H1 (cell line): ENCODE results near the gene PEX12. TPM values are rescaled to one million over a fixed set of nuclear protein-coding genes. Genes with fewer than 3 reads are reported as not detected.

Experiments used
- CTCF ChIA-PET: fragments of 300-600 bp; sonication (Branson Sonifier 250); formaldehyde crosslinking; loops from one replicate; lab custom pipeline; 2021; ENCODE audit not compliant: partially characterized antibody; lab: Charles Lee
- POLR2A ChIA-PET: fragments of 300-600 bp; sonication (Branson Sonifier 250); formaldehyde crosslinking; loops from one replicate; lab custom pipeline; 2021; ENCODE audit warnings: inconsistent platforms; ENCODE audit not compliant: partially characterized antibody; lab: Charles Lee
- DNase-seq, 2 experiments: peaks; one replicate each; pipeline versions ENCODE4 v3.0.0 to v3.0.0-alpha.2; 2010 to 2022; ENCODE audit warnings: low spot score in 2 of 2, low read depth in 1 of 2, mixed read lengths in 1 of 2
- FAIRE-seq: peaks from 2 replicates; lab custom pipeline; 2011; peaks lifted over from hg19 to GRCh38; lab: Jason Lieb, UNC
- H2AFZ ChIP-seq: 2 replicates; pipeline ENCODE4 v1.8.1; 2012; ENCODE audit warnings: low read length, inconsistent platforms
- H2AK5ac ChIP-seq: 2 replicates; pipeline ENCODE4 v1.6.1; 2013; ENCODE audit warnings: low read depth, low read length
- H2BK120ac ChIP-seq: replicated peaks from 2 replicates; pipeline ENCODE3; 2013; ENCODE audit warnings: low read depth, low read length, inconsistent platforms
- H2BK12ac ChIP-seq: 2 replicates; pipeline ENCODE4 v1.6.1; 2013; ENCODE audit warnings: low read depth, low read length
- H2BK15ac ChIP-seq: 2 replicates; pipeline ENCODE4 v1.6.1; 2013; ENCODE audit warnings: low read length
- H2BK20ac ChIP-seq: 2 replicates; pipeline ENCODE4 v1.6.1; 2013; ENCODE audit warnings: low read length
- H2BK5ac ChIP-seq: 2 replicates; pipeline ENCODE4 v1.6.1; 2013; ENCODE audit warnings: low read depth, low read length
- H3K14ac ChIP-seq: 2 replicates; pipeline ENCODE4 v1.6.1; 2013; ENCODE audit warnings: inconsistent platforms; ENCODE audit not compliant: insufficient read length
- H3K18ac ChIP-seq: 2 replicates; pipeline ENCODE4 v1.6.1; 2013; ENCODE audit warnings: low read length; ENCODE audit errors: extremely low read depth
- H3K23ac ChIP-seq: 2 replicates; pipeline ENCODE4 v1.6.1; 2013; ENCODE audit warnings: inconsistent platforms; ENCODE audit not compliant: insufficient read length
- H3K23me2 ChIP-seq: 2 replicates; pipeline ENCODE4 v1.6.1; 2013; ENCODE audit warnings: low read depth, low read length
- H3K27ac ChIP-seq: 2 replicates; pipeline ENCODE4 v1.6.1; 2011; ENCODE audit warnings: low read depth, low read length, inconsistent platforms
- H3K27me3 ChIP-seq, 4 experiments: replicated peaks in 1 of 4; 1 replicate in 1 of 4; 2 replicates in 3 of 4; pipeline versions ENCODE4 v1.6.1 to v1.8.1; 2011 to 2013; ENCODE audit warnings: low read length in 3 of 4, mild to moderate bottlenecking in 3 of 4, inconsistent platforms in 2 of 4, mixed read lengths in 2 of 4, moderate library complexity in 1 of 4; ENCODE audit not compliant: control insufficient read depth in 3 of 4, insufficient read depth in 3 of 4; ENCODE audit errors: extremely low read depth in 1 of 4
- H3K36me3 ChIP-seq, 4 experiments: 2 replicates each; pipeline versions ENCODE4 v1.6.1 to v1.8.1; 2011 to 2013; ENCODE audit warnings: mild to moderate bottlenecking in 4 of 4, low read length in 3 of 4, moderate library complexity in 2 of 4, control low read depth in 1 of 4, inconsistent platforms in 1 of 4; ENCODE audit not compliant: insufficient read depth in 4 of 4, control insufficient read depth in 2 of 4
- H3K4ac ChIP-seq: replicated peaks from 2 replicates; pipeline ENCODE3; 2013; ENCODE audit warnings: low read length, low read depth, mixed read lengths, inconsistent platforms; ENCODE audit not compliant: insufficient read length
- H3K4me1 ChIP-seq, 4 experiments: replicated peaks in 1 of 4; 1 replicate in 1 of 4; 2 replicates in 3 of 4; pipeline versions ENCODE4 v1.6.1 to v1.8.1; 2011 to 2013; ENCODE audit warnings: low read length in 3 of 4, inconsistent platforms in 2 of 4, mixed read lengths in 1 of 4; ENCODE audit not compliant: insufficient read depth in 4 of 4, control insufficient read depth in 3 of 4
- H3K4me2 ChIP-seq, 2 experiments: 2 replicates each; pipeline versions ENCODE4 v1.6.1 to v1.8.1; 2011 to 2013; ENCODE audit warnings: low read depth in 2 of 2, low read length in 2 of 2, control low read depth in 1 of 2, inconsistent platforms in 1 of 2, mild to moderate bottlenecking in 1 of 2; ENCODE audit not compliant: insufficient read depth in 1 of 2
- H3K4me3 ChIP-seq, 4 experiments: fragments of 200-600, 300-600 bp in 1 of 4; sonication (generic), shearing (Covaris generic), sonication (Bioruptor Twin) in 1 of 4; 2 replicates each; pipeline versions ENCODE4 v1.5.1 to v1.8.1; 2011 to 2016; ENCODE audit warnings: low read length in 4 of 4, low read depth in 3 of 4, control low read depth in 2 of 4, inconsistent platforms in 2 of 4, mild to moderate bottlenecking in 2 of 4, mixed read lengths in 1 of 4, moderate library complexity in 1 of 4; ENCODE audit not compliant: insufficient read depth in 2 of 4; ENCODE audit errors: extremely low read depth in 1 of 4
- H3K56ac ChIP-seq: replicated peaks from 2 replicates; pipeline ENCODE3; 2013; ENCODE audit warnings: low read depth, mild to moderate bottlenecking, mixed read lengths, low read length, inconsistent platforms; ENCODE audit not compliant: insufficient read length
- H3K79me1 ChIP-seq: 2 replicates; pipeline ENCODE4 v1.6.1; 2013; ENCODE audit warnings: low read depth, low read length, control low read depth
- H3K79me2 ChIP-seq, 2 experiments: 2 replicates each; pipeline versions ENCODE4 v1.6.1 to v1.8.1; 2012 to 2013; ENCODE audit warnings: low read length in 2 of 2, mild to moderate bottlenecking in 2 of 2, inconsistent platforms in 1 of 2; ENCODE audit not compliant: insufficient read depth in 2 of 2, control insufficient read depth in 1 of 2
- H3K9ac ChIP-seq, 4 experiments: replicated peaks in 1 of 4; 1 replicate in 1 of 4; 2 replicates in 3 of 4; pipeline versions ENCODE4 v1.6.1 to v1.8.1; 2011 to 2013; ENCODE audit warnings: low read depth in 3 of 4, low read length in 3 of 4, control low read depth in 2 of 4, mild to moderate bottlenecking in 2 of 4, moderate library complexity in 2 of 4, inconsistent platforms in 1 of 4; ENCODE audit errors: extremely low read depth in 1 of 4
- H3K9me3 ChIP-seq, 2 experiments: 2 replicates each; pipeline versions ENCODE4 v1.6.1 to v1.8.1; 2012 to 2013; ENCODE audit warnings: mild to moderate bottlenecking in 2 of 2, moderate library complexity in 2 of 2, control low read depth in 1 of 2, inconsistent platforms in 1 of 2, low read depth in 1 of 2, low read length in 1 of 2, mixed read lengths in 1 of 2; ENCODE audit not compliant: insufficient read depth in 2 of 2
- H4K20me1 ChIP-seq, 2 experiments: replicated peaks in 1 of 2; 2 replicates each; pipeline versions ENCODE3 to v1.8.1; 2011 to 2013; ENCODE audit warnings: inconsistent platforms in 2 of 2, low read length in 2 of 2, mild to moderate bottlenecking in 1 of 2; ENCODE audit not compliant: insufficient read depth in 2 of 2, control insufficient read depth in 1 of 2
- H4K5ac ChIP-seq: 2 replicates; pipeline ENCODE4 v1.6.1; 2013; ENCODE audit warnings: low read length, low read depth, mixed read lengths, inconsistent platforms; ENCODE audit not compliant: insufficient read length
- H4K8ac ChIP-seq: 2 replicates; pipeline ENCODE4 v1.8.0; 2013; ENCODE audit warnings: mild to moderate bottlenecking, moderate library complexity, low read length, inconsistent platforms; ENCODE audit not compliant: insufficient read depth; ENCODE audit errors: extremely low read depth
- H4K91ac ChIP-seq: replicated peaks from 2 replicates; pipeline ENCODE3; 2013; ENCODE audit warnings: low read length, mixed read lengths, inconsistent platforms; ENCODE audit not compliant: insufficient read length
- GTF2F1 ChIP-seq: IDR thresholded peaks from 2 replicates; pipeline ENCODE4 v1.6.1; 2012; ENCODE audit warnings: low read depth, low read length, improper control_type of control experiment, borderline replicate concordance
- KDM5A ChIP-seq: fragments of 200-600 bp; IDR thresholded peaks from 2 replicates; pipeline ENCODE4 v1.7.1; 2012; ENCODE audit warnings: mild to moderate bottlenecking, low read length, inconsistent platforms, mixed read lengths
- PHF8 ChIP-seq: fragments of 200-600 bp; sonication (generic); conservative IDR thresholded peaks from 2 replicates; pipeline ENCODE4 v1.7.1; 2012; ENCODE audit warnings: low read depth, mild to moderate bottlenecking, inconsistent platforms, low read length, moderate library complexity
- RAD21 ChIP-seq, 2 experiments: IDR thresholded peaks in 1 of 2; conservative IDR thresholded peaks in 1 of 2; 2 replicates each; pipeline ENCODE4 v1.6.1; 2011; ENCODE audit warnings: low read depth in 2 of 2, low read length in 2 of 2, improper control_type of control experiment in 1 of 2, inconsistent platforms in 1 of 2, mild to moderate bottlenecking in 1 of 2, moderate library complexity in 1 of 2
- SRF ChIP-seq: IDR thresholded peaks from 2 replicates; pipeline ENCODE4 v1.6.1; 2011; ENCODE audit warnings: mild to moderate bottlenecking, low read depth, low read length, moderate library complexity
- YY1 ChIP-seq: IDR thresholded peaks from 2 replicates; pipeline ENCODE4 v1.6.1; 2011; ENCODE audit warnings: low read depth, mild to moderate bottlenecking, low read length
- WGBS, 2 experiments: shearing (Covaris generic) in 1 of 2; methylation state at CpG; one replicate each; pipeline versions ENCODE4 v1.1.6 to v1.1.7; 2013 to 2015; ENCODE audit warnings: low lambda C conversion rate in 2 of 2, mixed read lengths in 2 of 2, inconsistent platforms in 1 of 2, low coverage in 1 of 2, missing lambda C conversion rate in 1 of 2; ENCODE audit not compliant: insufficient replicate concordance in 2 of 2, insufficient coverage in 1 of 2, insufficient read length in 1 of 2; ENCODE audit errors: extremely low coverage in 1 of 2, missing lambda C conversion rate in 1 of 2; 5-methylcytosine and 5-hydroxymethylcytosine counted together
- polyA plus RNA-seq, 7 experiments: library from polyadenylated mRNA; depleted of rRNA in 3 of 7; stranded (reverse) in 5 of 7; unstranded in 2 of 7; fragments of >200 nt in 5 of 7; fragments of 200-250 nt in 2 of 7; gene quantifications; 1 replicate in 5 of 7; 2 replicates in 1 of 7; 4 replicates in 1 of 7; pipeline versions ENCODE4 v1.2.1 to v1.2.3, GENCODE V29; 2011 to 2013; ENCODE audit warnings: missing spikeins in 2 of 7, mixed read lengths in 2 of 7
- total RNA-seq: library from RNA; stranded (reverse); fragmentation: NEBNext Ultra II Directional; extraction: Animal tissue kit (Norgen Biotek cat#: 25700); gene quantifications from 2 replicates; pipeline ENCODE4 v1.2.1, GENCODE V29; 2021
- TF ChIP-seq, protein P1 (sequence below), 3 experiments: IDR thresholded peaks; 1 replicate in 2 of 3; 2 replicates in 1 of 3; pipeline versions ENCODE4 v1.5.1 to v1.6.1; 2011; ENCODE audit warnings: low read length in 3 of 3, mild to moderate bottlenecking in 3 of 3, inconsistent platforms in 2 of 3, low read depth in 1 of 3, moderate library complexity in 1 of 3; ENCODE audit not compliant: insufficient read depth in 1 of 3; ENCODE audit errors: control extremely low read depth in 1 of 3

PEX12 gene
- total and polyA plus RNA-seq, 2 of the 8 experiments (the other 6 are each of a cell fraction or from before 2014, with no cell fraction given) = 3.0 to 5.9 TPM

DNA sequence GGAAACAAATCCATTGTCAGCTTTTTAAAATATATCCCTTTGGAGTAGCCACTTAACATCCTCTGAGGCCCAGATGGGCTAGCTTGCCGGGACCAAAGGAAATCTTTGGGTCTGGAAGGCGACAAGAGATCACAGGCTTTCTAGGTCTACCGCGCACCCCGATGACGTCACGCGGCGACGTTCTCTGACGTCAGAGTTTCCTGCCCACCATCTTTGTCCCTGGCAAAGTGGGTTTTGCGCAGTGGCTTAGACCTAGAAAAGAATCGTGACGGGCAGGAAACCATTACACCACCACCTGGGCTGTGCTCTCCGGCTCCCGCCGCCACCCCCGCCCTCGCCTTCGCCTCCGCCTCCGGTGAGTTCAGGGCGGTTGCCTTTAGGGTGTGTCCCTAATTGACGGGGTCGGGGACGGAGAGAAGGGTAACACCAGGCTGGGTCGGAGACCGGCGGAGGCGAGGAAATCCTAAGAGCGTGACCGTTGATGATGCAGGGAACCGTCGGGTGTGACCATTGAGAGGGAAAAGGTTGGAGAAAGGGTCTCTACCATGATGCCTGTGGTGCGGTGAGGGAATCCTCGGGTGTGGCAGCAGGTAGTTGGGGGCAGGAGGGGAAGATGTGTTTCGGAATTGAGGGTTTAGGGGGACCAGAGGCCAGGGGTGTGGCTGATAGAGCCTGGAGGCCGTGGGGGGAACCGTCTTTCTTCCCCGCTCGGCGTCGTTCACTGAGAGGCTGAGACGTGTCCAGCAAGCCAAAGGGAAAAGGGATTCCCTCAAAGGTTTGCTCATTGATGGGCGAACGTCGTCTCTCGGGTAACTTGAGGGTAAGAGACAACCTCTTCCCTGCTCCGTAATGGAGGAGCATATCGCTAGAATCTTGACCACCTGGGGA, 8.9 kb upstream of the PEX12 start, which contains the start of gene AP2B1:
Gene AP2B1, plus strand, starts transcription at position 249 of the 888 bp plus-strand sequence. CDS start 6,709 bp downstream, outside the sequence.
- no peaks in the 10 kb centered on the region for H3K9me3 ChIP-seq
- peak within 1 kb of the TSS; percentile 92 for H2BK5ac ChIP-seq
- POLR2A ChIA-PET = interaction anchor here (0.7 to 2.4 kb wide), 8 partner anchors 9 to 142 kb away, joined by 3 to 10 read pairs (median 4); partner anchors contain the start of genes PEX12 and SLFN14
- H3K23me2 ChIP-seq = no peaks in the 10 kb centered on the region; the same call in 1 of the 2 replicates
- no peak within 1 kb of the TSS for H3K4ac ChIP-seq
- peak within 1 kb of the TSS; percentile 78 for H3K56ac ChIP-seq
- peak within 1 kb of the TSS; percentile 66 to 97 (median 96) for H3K9ac ChIP-seq
- H2BK15ac ChIP-seq = no peak within 1 kb of the TSS; the same call in 1 of the 2 replicates
- H3K79me1 ChIP-seq = peaks cover 3% of the 10 kb centered on the region
- FAIRE-seq (peak; percentile 87), DNase-seq (peak; percentile 96 to 100)
- H3K4me2 ChIP-seq = peak within 1 kb of the TSS; percentile 25 to 82
- no peaks in the 10 kb centered on the region for H4K20me1 ChIP-seq
- WGBS, 2 experiments = 2% methylated on average over 42 of the region's 50 CpGs; no CpG with 5 or more reads in 1 of the 2 experiments
- peak within 1 kb of the TSS; percentile 96 for H3K27ac ChIP-seq
- peak within 1 kb of the TSS; percentile 3; the same call in 1 of the 2 replicates for H2AK5ac ChIP-seq
- peak within 1 kb of the TSS; percentile 78 for H3K18ac ChIP-seq
- H3K23ac ChIP-seq = no peak within 1 kb of the TSS
- CTCF ChIA-PET = interaction anchor here (0.8 to 1.6 kb wide), 4 partner anchors 8 to 446 kb away, joined by 3 to 5 read pairs (median 3); no protein-coding TSS in a partner anchor
- peak within 1 kb of the TSS; percentile 25 for H4K5ac ChIP-seq
- H2BK120ac ChIP-seq = no peak within 1 kb of the TSS
- peaks cover 0 to 5% (median 0%) of the 10 kb centered on the region in 4 experiments; a peak in 3 of 7 replicates for H3K27me3 ChIP-seq
- peak within 1 kb of the TSS; percentile 86 to 99 (median 96) for H3K4me3 ChIP-seq
- peak within 1 kb of the TSS; percentile 80 for H2BK12ac ChIP-seq
- H2AFZ ChIP-seq = peak within 1 kb of the TSS; percentile 86
- peak within 1 kb of the TSS; percentile 97; the same call in 1 of the 2 replicates for H4K8ac ChIP-seq
- H4K91ac ChIP-seq = peak within 1 kb of the TSS; percentile 12
- H3K4me1 ChIP-seq = peaks cover 0 to 3% (median 0%) of the 10 kb centered on the region in 4 experiments; a peak in 2 of 7 replicates
- H2BK20ac ChIP-seq = no peak within 1 kb of the TSS
- no peak within 1 kb of the TSS for H3K14ac ChIP-seq
- H3K36me3 ChIP-seq = no peaks in the 10 kb centered on the region
- peaks cover 4 to 43% of the 10 kb centered on the region in 2 experiments; a peak in 3 of 4 replicates for H3K79me2 ChIP-seq
- TF ChIP-seq KDM5A (peak; percentile 21; the same call in 1 of the 2 replicates), SRF (peak; percentile 86), PHF8 (peak; percentile 81), YY1 (peak; percentile 100), GTF2F1 (no peak; the same call in 1 of the 2 replicates), RAD21 (IDR thresholded peaks at IDR 0.05 in 1 of 2, conservative IDR thresholded peaks at IDR 0.05 in 1 of 2; ENCODE audit: low read depth in 2 of 2, low read length in 2 of 2) (no peak)
- TF ChIP-seq, protein P1, sequence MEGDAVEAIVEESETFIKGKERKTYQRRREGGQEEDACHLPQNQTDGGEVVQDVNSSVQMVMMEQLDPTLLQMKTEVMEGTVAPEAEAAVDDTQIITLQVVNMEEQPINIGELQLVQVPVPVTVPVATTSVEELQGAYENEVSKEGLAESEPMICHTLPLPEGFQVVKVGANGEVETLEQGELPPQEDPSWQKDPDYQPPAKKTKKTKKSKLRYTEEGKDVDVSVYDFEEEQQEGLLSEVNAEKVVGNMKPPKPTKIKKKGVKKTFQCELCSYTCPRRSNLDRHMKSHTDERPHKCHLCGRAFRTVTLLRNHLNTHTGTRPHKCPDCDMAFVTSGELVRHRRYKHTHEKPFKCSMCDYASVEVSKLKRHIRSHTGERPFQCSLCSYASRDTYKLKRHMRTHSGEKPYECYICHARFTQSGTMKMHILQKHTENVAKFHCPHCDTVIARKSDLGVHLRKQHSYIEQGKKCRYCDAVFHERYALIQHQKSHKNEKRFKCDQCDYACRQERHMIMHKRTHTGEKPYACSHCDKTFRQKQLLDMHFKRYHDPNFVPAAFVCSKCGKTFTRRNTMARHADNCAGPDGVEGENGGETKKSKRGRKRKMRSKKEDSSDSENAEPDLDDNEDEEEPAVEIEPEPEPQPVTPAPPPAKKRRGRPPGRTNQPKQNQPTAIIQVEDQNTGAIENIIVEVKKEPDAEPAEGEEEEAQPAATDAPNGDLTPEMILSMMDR (IDR thresholded peaks at IDR 0.05; ENCODE audit: control extremely low read depth in 1 of 3, insufficient read depth in 1 of 3, low read depth in 1 of 3, low read length in 3 of 3) = no peak
